Kidney epithelial cell (primary cell): ENCODE measurements around the gene ST6GAL1. TPM values are rescaled to one million over a fixed set of nuclear protein-coding genes. Genes with fewer than 3 reads are reported as not detected.
"Not testable (repeated sequence)": the region's sequence is repeated elsewhere in the genome, so short reads cannot be mapped to it uniquely, and the experiment has no call there.

Experiments
- DNase-seq: peaks from one replicate; pipeline ENCODE4 v3.0.0-alpha.2; 2010; ENCODE audit warnings: low read depth
- H3K27me3 ChIP-seq: 2 replicates; pipeline ENCODE4 v1.6.0; 2011; ENCODE audit warnings: low read length; ENCODE audit not compliant: control insufficient read depth, insufficient read depth
- H3K36me3 ChIP-seq: 2 replicates; pipeline ENCODE4 v1.5.1; 2011; ENCODE audit warnings: low read length; ENCODE audit not compliant: control insufficient read depth, insufficient read depth
- H3K4me3 ChIP-seq: 2 replicates; pipeline ENCODE4 v1.5.1; 2011; ENCODE audit warnings: low read depth, mild to moderate bottlenecking, control low read depth, low read length
- CTCF ChIP-seq: IDR thresholded peaks from 2 replicates; pipeline ENCODE4 v1.5.1; 2011; ENCODE audit warnings: mild to moderate bottlenecking, moderate library complexity, low read length, control low read depth, inconsistent platforms; ENCODE audit not compliant: insufficient read depth, poor library complexity, severe bottlenecking
- total RNA-seq: library from RNA; depleted of rRNA; stranded (reverse); fragments of >200 nt; gene quantifications from 2 replicates; pipeline ENCODE4 v1.2.3, GENCODE V29; 2015

Gene ST6GAL1
- total RNA-seq, 1 donor from 2014 or later, result 44.7 TPM

GRCh38 chr3:186966406-186966805, 36.1 kb downstream of the ST6GAL1 start:
- H3K27me3 ChIP-seq, result no peaks in the 10 kb centered on the region
- H3K36me3 ChIP-seq, result no peaks in the 10 kb centered on the region
- no peak for DNase-seq
- TF ChIP-seq CTCF, result no peak
- H3K4me3 ChIP-seq, result no peak overlapping the region

GRCh38 chr3:186967236-186967635, 36.9 kb downstream of the ST6GAL1 start:
- not testable (repeated sequence) for H3K4me3 ChIP-seq, DNase-seq, H3K27me3 ChIP-seq, H3K36me3 ChIP-seq

GRCh38 chr3:186967686-186968085, 37.4 kb downstream of the ST6GAL1 start:
- Histone ChIP-seq H3K36me3 (no peaks in the 10 kb centered on the region), H3K4me3 (no peak overlapping the region), H3K27me3 (no peaks in the 10 kb centered on the region)
- DNase-seq, result no peak
- no peak for TF ChIP-seq CTCF

- H3K4me3 ChIP-seq, result no peak overlapping the region
- TF ChIP-seq CTCF, result no peak
- no peaks in the 10 kb centered on the region for H3K36me3 ChIP-seq
- DNase-seq, result no peak
- no peaks in the 10 kb centered on the region for H3K27me3 ChIP-seq
These were observed 39.3 kb downstream of the ST6GAL1 start for GRCh38 chr3:186969607-186970006.

- H3K36me3 ChIP-seq, DNase-seq: not testable (repeated sequence)
These were observed 40.8 kb downstream of the ST6GAL1 start for GRCh38 chr3:186971106-186971505.

GRCh38 chr3:186971578-186971977, 41.3 kb downstream of the ST6GAL1 start:
- TF ChIP-seq CTCF, result no peak
- no peaks in the 10 kb centered on the region for H3K27me3 ChIP-seq
- H3K36me3 ChIP-seq, result no peaks in the 10 kb centered on the region
- DNase-seq, result no peak
- H3K4me3 ChIP-seq, result no peak overlapping the region

More at GRCh38 chr3:186971106-186971505, 40.8 kb downstream of the ST6GAL1 start:
- H3K27me3 ChIP-seq, H3K4me3 ChIP-seq: not testable (repeated sequence)

- H3K27me3 ChIP-seq, result no peaks in the 10 kb centered on the region
- no peaks in the 10 kb centered on the region for H3K36me3 ChIP-seq
- no peak for DNase-seq
- no peak for TF ChIP-seq CTCF
- H3K4me3 ChIP-seq, result no peak overlapping the region
These were observed 43.4 kb downstream of the ST6GAL1 start for GRCh38 chr3:186973702-186974101.
